NK-92 (cell line): ENCODE results near the gene PDE1C.

ENCODE experiments used
- DNase-seq: peaks from one replicate; lab custom pipeline; 2025; ENCODE audit not compliant: unreplicated experiment; lab: John Stamatoyannopoulos, UW

The PDE1C gene

DNA sequence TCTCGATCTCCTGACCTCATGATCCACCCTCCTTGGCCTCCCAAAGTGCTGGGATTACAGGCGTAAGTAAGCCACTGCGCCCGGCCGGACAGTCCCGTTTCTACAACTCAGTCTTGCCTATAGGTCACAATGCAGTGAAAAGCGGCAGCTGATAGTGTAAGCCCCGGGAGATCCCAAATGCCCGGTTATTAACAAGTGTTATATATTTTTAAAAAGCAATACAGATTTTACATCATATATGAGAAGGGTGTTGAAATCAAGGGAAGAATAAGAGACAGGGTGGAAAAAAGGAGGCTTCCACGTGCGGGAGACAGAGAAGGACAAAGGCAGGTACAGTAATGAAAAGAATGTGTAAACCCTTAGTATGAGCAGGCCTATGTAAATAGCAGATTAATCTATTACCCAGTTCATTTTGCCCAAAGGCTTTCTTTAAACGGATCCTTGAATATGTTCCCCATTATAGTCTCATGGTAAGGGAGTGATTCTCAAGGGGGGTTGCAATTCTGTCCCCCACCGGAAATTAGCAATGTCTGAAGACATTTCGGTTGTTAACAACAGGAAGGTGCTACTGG lies 170.8 kb downstream of the PDE1C start:
- DNase-seq = no peak

DNA sequence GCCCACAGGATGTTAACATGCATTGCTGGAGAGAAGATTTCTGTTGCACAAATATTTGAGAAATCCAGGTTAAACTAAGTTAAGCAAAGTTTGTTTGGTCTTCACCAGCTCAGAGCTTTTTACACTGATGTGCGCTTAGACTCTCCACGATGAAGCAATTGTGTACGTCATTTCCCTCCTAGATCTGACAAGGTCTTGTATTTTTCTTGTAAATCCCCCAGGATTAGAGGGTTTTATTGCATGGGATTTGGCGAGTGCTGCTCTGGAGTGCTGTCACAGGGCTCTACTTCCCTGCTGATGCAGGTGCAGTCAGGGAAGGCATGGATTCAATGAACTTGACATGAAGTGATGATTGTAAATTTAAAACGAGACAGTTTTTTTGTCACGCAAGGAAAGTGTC lies 173.3 kb downstream of the PDE1C start:
- DNase-seq = no peak

DNA sequence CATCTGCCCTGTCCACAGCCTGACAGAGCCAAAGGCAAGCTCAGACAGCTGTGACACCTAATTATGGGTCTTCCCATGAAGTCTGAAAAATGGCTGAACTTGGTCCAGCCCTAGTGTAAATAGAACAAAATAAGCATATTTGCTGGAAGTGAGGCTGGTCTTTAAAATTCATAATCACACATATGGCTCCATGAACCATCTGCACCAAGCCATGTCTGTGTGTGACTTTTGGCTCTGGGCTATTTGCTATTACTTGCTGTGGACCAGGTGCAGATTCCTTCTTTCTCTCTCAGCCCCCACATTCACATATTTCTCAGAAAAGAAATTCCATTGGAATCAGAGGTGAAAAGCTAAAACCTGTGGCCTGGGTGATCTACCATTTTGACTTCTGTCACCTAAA lies 175.9 kb downstream of the PDE1C start:
- DNase-seq = no peak

DNA sequence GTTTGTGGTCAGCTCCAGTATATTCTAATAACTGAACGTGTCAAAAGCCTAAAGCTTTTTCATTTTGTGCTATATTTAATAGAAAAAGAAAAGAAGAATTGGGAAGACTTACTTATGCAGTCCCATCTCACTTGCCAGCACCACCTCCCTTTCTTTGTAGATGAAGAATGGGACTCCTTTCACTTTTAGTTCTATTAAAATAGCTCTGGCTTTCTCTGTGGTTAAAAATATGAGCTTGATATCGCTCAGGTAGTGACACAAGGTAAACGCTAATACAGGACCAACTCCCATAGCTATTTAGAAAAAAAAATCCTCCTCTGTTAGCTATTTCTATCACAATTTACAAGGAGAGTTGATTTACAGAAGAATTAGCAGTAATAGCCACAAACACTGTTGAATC lies 176.8 kb downstream of the PDE1C start:
- DNase-seq = no peak

DNA sequence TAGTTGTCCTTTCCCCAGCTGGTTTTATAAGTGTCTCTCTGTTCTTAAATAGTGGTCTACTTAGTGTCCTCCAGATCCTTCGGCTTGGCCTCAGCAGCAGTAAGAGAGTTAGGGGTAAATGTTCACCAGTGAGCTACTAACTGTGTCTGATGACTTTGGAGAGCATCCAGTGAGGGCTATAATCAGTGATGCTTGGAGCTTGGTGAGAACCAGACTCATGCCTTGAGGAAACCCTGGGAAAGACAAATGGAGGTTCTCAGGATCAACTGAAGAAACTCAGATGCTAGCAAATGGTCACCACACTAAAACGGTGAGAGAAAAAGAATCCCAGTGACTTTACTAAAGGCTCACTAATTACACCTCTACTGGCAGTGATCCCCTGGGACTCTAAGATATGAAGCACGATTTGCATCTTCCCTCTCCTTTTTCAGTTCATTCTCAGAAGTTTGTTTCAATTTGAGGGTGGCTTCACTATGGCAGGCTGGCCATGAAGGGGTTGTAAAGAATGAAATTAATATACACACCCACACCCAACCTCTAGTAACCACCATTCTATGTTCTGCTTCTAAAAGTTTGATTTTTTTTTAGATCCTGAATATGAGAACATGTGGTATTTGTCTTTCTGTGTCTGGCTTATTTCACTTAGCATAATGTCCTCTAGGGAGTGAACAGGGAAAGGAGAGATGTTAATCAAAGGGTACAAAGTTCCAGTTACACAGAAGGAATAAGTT lies 177.9 kb downstream of the PDE1C start:
- no peak for DNase-seq

DNA sequence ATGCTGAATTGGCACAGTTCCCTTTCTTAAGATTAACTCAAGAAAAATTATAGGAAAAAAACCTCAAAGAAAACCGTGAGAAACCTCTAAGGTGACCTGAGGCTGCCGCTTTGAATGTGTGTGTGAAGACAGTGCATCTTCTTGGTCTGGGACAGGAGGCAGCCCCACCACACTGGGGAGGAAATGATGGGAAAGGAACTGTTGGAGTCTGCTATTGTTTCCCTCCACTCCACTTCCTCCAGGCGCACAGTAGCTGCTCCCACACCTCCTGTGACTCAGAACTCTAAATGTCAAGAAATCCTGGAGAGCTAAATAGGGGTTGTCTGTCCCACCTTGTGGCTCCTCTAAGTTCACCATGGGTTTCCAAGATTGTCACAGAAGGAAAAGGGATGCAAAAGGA lies 179.4 kb downstream of the PDE1C start:
- no peak for DNase-seq

DNA sequence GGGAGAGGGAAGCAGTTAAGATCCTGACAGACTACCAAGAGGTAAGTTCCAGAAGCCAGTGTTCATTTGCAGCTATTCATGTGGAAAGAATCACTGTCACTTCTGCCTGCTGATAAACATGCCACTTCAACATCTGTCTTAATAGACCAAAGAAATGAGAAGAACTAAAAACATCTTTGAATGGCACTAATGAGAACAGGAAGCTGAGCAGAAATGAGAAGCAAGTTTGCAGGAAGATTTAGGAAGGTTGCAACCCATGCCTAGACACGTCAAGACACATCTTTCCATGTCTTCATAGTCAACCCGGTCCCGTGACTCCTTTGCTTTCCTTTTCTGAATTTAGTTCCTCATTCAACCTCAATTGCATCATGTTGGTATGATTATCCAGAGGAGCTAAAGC lies 180.0 kb downstream of the PDE1C start:
- no peak for DNase-seq

DNA sequence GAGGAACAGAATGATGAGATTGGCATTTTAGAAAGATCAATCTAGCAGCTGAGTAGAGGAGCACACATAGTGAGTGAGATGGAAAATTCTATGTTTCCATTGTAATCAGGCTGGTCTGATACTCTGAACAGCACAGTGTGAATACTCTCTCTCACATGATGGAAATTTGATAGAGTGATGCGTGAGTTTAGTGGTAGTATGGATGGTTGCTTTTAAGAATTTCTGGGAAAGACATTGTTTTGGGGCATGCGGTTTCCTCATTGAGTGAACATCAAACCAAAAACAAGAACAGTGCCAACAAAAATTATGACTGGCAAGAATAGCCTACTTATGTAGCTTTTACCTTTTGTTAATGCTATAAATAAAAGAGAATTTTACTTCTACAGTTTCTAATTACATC lies 183.2 kb downstream of the PDE1C start:
- no peak for DNase-seq

DNA sequence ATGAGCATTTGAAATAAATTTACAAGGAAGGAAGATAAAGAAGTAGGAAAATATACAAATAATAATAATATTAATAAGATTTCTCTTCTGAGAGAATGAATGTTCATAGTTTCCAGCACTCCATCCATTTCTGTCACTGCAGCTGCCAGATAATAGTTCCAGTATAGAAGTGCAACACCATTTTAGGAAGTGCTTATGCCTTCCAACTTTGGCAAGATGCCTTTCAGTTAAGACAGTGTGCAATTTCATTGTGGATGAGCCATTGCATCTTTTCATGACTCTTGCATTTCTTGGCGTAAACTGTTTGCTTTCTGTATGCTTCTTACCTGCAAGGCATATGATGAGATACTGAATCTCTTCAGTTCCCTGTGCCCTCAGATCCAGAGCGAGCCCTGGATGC lies 185.0 kb downstream of the PDE1C start:
- DNase-seq = no peak

DNA sequence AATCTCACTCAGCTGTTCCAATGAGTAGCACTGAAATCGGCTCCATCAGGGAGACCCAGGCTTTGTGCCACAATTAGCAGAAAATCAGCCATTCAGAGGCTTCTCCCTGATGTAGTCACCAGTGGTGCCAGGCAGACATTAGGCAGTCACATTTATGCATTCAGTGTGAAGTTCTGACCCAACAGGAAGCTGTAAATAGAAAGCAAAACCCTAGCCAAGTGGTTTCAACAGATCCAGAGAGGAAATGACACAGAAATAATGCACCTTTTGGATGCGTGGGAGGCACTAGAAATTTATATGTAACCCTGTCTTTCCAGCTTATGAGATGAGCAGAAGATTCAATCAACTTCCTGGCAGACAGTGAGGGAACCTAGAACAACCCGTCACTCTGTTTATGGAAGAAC lies 186.4 kb downstream of the PDE1C start:
- DNase-seq = no peak

DNA sequence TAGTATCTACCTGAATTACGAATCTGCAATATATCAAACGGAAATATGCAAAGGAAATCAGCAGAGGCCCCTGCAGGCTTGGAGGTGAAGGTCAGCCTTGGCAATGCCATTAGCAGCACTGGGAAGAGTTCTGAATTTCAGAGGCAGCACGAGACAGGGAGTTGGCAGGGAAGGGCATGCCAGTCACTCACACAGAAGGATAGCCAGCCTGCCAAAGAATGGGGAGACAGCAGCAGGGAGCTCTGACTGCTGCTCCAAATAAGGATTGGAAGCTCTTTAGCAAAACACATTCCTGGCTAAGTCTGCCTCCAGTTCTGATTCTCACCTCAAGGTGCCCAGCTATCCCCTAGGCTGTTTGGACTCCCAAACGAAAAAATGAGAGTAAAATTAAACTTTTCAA lies 188.0 kb downstream of the PDE1C start:
- DNase-seq = no peak

DNA sequence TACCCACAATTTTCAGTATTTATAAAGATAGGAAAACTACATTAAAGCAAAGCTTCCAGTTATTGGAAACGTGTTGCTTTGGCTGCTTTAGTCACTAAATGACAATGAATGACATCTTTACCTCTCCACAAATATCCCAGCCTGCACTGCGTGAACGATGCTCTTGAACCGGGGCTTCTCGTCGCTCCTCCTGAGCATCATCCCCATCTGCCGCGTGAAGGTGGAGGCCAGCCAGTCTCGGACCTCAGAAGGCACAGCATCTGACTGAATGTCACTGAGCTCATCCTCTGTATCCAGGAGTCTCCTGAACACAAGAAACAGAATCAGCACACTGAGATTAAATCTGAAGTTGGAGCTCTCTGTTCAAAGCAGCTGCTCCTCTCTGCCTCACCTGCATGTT lies 191.3 kb downstream of the PDE1C start:
- no peak for DNase-seq

DNA sequence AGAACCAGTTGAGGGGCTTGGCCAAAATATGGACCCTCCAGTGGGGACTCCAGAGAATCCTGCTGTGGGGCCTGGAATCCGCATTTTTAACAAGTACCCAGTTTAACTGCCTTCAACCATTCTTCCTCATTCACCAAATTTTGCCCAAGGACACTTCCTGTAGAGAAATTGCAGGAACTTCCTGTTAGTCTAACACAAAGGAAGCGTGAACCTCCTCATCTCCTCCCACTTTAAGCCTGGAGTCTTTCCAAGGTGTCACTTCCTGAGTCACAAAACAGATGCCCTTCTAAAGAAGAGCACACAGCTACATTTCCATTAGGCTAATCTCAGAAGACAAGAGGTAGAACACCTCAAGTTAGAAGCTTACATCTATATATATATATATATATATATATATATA lies 194.8 kb downstream of the PDE1C start:
- DNase-seq = no peak

DNA sequence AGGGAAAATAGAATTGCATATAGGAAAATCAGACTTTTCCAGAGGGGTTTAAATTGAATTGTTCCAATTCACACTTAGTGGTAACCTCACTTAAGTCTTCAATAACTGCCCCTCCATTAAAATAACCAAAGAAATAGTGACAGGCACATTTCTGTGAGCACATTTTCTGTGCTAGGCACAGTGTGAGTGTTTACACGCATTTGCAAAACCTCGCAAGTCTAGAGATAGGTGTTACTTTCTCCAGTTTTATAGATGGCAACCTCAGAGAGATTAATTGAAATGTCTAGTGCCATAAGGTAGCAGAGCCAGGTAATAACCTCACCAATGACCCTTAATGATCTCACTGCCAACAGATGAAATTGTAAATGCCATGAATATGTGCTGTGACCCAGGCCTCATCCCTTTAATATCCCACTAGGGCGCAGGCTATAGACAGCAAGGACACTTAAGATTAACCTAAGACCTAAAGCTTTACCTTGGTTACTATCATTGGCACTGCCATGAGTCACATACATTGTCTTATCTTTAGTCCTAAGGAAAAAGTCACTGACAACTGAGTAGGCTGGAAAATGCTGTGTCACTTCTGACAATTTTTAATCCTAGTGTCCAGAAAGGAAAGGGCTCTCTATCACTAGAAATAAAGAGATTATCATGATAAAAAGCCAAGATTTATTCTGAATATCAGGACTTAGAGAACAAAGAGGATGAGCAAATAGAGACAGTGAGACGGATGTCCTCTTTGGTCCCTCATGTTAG lies 195.4 kb downstream of the PDE1C start:
- DNase-seq = no peak

DNA sequence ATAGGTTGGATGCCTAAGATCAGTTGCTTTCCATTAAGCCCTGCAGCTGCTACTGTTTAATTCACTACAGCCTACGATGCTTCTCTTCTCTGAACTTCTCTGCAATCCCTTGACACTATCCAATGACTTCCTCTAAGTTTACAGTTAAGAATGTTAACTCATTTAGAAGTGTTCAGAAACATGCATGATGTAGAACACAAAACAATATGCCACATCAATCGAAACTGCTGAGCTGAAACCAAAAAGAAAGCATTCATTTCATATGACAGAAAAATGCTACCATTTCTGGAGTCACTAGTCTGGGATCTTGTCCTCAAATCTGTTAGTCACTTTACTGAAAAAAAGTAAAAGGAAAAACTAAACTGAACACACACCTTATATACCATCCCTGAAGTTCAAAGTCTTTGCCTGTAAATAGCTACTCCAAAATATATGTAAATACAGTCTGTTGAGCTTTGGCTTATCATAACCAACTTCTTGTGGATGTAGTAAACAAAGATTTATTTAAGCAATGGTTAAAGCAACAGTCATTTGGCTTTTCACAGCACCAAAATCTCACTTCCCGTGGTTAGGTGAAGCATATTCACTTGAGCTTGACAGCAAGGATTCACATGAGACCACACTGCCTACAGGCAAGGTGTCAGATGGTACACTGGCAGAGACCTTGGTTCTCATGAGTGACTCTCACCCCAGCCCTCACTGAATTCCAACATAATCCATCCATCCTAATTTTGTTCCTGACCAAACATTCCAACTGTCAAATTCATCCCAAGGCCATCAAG lies 196.2 kb downstream of the PDE1C start:
- DNase-seq = no peak

DNA sequence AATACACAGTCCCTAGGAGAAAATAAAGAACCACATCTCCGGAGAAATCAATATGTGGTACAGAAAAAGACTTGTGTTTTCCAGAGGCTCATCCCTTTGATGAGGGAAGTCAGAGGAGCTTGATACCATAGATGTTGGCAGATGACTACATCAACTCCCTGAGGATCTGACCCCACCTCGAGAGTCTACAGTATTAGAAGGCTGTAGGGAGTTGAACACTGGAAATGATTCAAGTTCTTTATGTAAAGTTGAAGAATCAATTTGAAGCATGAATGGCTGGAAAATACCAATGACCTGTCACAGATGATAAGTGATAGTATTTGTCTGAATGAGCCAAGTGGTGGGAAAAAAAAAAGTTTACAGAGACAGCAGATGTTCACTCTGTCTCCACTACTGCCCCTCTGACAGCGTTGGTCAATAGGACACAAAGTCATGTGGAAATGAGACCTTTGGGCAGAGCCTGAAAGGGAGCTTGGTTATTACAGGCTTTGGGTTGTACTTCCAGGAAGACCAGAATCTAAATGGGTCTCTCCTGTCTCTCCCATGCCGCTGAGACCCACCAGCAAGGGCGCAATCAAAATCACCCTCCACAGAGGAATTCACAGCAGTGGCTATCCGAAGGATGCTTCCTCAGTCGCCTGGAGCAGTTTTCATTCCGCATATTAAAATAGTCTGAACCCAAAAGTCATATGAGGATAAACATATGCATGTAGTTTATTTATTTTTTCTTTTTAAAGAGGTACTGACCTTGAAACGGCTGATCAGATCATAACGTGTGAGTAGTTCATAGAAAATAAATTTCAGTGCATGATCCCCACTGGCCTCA lies 197.4 kb downstream of the PDE1C start:
- DNase-seq = no peak

DNA sequence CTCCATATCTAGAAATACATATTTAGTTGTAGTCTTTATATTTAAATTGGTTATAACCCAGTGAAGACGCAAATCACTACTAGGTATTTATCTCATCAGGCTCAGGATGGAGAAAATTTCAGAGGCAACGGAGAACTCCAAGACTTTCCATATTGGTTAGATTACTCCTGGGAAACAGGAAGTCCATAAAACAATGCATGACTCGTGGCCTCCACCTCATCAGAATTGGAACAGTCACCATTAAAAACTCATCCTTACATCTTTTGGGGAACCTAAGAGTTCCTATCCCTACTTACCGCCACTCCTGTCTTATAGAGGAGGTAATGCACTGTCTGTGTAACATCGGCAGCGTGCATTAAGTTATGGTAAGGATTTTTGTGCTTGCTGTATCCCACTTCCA lies 205.6 kb downstream of the PDE1C start:
- DNase-seq = no peak

DNA sequence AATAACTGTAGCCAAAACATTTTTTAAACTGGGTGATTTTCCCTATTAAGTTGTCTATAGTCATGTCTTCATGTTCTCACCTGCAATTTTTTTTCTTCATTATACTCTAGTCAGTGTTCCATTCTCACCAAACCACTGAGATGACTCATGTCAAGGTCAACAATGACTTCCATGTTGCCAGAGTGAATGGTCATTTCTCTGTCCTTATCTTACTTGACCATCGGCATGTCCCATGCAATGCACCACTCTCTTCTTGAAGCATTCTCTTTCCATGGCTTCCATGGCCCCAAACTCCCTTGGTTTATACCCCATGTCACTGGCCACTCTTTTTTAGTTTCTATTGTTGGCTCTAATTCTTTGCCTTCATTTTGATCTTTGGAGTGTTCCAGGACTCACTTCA lies 209.3 kb downstream of the PDE1C start:
- no peak for DNase-seq

DNA sequence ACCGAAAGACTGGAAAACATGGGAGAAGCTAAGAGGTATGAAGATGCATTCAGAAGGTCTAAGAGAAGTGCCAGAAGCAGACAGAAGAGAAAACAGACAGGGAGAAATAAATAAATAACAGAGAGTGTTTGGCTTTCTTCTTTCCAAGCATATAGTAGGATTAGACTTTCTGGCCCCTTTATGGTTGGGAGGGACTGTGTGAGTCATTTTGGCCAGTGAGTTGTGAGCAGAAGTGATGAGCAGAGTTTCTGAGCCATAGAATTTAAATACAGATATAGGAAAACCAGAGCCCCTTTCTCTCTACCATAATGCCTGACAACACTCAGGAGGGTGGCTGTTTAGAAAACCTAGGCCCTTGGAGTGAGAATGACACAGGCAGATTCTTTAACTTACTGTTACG lies 212.2 kb downstream of the PDE1C start:
- DNase-seq = no peak

DNA sequence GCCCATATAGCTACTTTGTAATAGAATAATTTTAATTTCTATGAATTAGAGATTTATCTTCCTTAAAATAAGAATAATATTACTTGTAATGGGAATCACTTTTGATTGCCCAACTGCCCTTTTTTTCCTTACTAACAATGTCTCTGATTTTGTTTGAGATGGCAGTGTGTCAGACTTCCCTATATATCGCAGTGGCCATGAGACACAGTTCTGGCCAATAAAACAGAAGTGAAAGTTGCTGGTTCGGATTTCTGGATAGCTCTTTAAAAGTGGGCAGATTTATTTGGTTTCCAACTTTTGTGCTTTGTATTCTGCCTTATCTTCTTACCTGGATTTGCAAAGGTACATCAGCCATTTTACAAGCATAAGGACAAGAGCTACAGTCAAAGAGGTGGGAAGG lies 213.0 kb downstream of the PDE1C start:
- DNase-seq = no peak

DNA sequence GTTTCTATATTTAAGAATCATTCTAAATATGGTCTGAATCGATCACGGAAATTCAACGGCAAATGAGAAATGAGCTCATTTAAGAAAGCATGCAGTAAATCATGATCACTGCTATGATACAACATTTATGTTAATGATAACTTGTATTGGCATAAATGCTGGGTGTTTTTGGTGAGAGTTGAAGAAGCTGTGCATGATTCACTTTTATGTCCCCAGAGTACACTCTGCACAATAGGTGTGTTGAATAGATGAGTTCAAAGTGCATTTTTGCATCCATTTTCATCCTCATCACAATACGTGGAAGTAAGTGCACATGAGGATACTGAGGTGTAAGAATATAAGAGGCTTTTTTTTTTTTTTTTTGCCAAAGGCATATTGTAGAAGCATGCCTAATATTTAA lies 213.9 kb downstream of the PDE1C start:
- DNase-seq = no peak
